HuH-7 (cell line): ENCODE results near the gene EHBP1.

Source experiments
- DNase-seq: peaks from one replicate; pipeline ENCODE4 v3.0.0; 2011; ENCODE audit warnings: low spot score

The EHBP1 gene

GRCh38 chr2:62822549-62822948, 117.0 kb downstream of the EHBP1 start:
- DNase-seq: no peak

- DNase-seq: no peak
These were observed 118.9 kb downstream of the EHBP1 start for GRCh38 chr2:62824388-62824787.

GRCh38 chr2:62826141-62826540, 120.6 kb downstream of the EHBP1 start:
- no peak for DNase-seq

DNA sequence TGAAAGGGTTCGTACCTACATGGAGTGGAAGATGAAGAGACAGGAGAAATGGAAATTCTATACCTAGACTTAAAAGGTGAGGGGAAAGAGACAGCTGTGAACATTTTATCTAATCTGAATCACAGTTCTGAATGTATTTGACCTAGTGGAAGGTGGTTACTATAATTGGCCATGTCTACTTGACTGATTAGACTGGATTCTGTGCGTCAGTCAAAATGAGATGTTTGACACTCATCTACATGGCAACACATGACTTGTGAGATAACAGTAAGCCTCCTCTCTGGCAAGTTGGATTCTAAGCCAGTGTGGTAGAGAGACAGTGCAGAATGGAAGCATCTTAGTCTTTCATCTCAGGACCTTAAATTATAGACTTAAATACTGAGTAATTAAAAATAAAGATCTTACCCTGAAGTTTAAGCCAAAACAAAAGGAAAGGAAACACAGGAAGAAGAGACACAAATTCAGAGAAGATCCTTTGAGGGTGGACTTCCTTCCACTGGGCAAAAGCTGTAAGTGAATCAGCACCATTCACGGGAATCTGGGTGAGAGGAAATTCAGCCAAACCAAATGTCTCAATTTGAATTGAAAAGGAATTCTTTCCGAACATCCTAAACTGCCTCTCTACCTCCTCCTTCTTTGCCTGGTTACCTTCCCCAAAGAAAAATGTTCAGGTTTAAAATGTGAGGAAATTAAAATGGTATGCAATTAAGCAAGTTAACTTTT, 121.6 kb downstream of the EHBP1 start:
- no peak for DNase-seq

GRCh38 chr2:62831729-62832128, 126.2 kb downstream of the EHBP1 start:
- no peak for DNase-seq

GRCh38 chr2:62844311-62845090, 139.0 kb downstream of the EHBP1 start:
- DNase-seq: no peak

DNA sequence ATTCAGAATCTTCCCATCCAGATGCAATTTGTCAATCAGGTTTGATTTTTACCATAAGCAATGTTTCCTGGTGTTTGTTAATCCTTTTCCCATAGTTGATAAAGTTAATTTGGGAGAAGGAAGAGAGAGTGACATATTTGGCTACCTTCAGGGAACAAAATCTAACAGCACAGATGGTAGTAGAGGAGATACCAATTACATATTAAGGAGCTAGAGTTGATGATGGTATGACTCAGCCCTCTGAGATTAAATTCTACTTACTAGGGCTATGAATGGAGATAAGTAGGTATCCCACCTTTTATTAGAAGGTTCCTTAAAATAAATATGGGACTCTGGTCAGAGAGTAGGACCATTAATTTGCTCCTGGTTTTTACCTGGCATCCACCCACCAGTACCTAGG, 139.7 kb downstream of the EHBP1 start:
- no peak for DNase-seq

DNA sequence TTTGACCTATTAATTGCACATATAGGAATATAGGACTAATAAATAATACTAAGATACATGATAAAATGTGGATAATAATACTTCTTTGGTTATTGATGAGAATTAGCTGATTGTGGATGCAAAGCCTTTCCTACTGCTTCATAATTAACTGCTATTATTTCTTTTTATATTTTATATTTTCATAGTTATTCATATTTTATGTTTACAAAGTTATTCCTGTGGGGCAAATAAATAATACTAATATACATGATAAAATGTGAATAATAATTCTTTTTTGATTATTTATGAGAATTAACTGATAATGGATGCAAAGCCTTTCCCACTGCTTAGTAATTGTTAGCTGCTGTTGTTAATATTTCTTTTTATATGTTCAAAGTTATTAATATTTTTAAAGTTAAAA, 146.7 kb downstream of the EHBP1 start:
- DNase-seq: no peak

- no peak for DNase-seq
These were observed 149.3 kb downstream of the EHBP1 start for GRCh38 chr2:62854600-62855514.

GRCh38 chr2:62856228-62857040, 150.9 kb downstream of the EHBP1 start:
- DNase-seq: no peak

DNA sequence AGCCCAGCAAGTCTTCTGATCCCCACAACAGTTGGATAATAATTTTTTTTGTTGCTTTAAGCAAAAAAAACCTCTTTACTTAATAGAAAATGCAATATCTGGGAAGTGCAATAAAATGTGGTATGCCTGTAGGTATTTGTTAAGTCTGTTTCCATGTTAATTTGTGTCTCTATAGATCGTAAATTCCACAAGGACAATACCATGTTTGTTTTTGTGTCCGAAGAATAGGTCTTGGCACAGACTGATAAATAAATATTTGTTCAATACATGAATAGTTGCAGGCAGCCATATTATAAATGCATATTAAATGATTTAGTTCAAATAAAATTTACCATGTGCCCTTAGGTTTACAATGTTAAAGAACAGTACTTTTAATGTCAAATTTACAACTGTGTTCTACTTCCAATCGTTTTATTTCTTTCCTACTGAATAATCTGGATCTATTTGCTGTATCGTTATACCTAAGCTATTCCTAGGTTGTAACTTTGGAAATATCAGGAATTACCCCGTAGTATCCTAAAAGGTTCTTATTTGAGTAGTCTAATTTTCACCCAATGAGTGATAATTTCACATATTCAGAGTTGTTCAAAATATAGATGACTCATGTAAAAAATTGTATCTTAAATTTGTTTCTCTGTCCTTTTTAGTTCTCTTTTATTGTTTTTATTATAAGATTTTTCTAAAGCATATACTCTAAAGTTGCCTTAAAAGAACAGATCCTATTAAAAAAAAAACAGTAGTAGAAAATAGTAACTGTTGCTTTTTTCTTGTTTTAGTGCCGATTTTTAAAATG, 151.8 kb downstream of the EHBP1 start:
- peak; percentile 20 for DNase-seq

DNA sequence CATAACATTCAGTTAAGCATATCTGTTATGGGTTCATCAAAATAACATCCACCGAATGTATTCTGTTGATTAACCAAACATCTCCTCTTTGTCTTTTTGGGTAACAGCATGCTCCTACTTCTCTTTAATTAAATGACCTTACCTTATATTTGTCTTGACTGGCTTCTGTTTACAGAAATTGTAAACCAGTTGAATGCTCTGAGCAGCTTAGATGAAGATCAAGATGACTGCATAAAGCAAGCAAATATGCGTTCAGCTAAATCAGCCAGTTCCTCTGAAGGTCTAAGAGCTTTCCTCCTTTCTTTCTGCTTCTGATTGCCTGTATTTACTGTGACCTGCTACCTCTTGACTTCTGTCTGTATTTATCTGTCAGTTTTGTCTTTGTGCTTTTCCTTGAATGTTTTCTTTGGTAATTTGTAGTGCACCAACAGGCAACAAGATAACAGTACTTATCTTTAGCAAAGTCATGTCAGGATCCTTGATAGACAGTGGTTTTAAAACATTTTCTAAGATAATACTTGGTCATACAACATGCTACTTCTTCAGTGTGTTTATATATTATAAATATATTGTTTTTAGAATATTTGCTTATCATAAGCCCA, 152.8 kb downstream of the EHBP1 start:
- DNase-seq: peak; percentile 12

DNA sequence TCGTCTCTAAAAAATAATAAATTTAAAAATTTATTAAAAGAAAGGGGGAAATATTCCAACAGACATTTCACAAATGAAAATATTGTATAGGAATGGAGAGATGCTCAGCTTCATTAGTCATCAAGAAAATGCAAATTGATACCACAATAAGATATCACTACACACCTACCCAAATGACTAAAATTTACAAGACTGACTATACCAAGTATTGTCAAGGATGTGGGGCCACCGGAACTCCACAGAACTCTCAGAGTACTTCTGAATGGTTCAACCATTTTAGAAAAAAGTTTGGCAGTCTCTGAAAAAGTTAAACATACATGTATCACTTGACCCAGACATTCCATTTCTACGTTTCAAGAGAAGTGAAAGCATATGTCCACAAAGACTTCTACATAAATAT, 163.4 kb downstream of the EHBP1 start:
- DNase-seq: no peak

DNA sequence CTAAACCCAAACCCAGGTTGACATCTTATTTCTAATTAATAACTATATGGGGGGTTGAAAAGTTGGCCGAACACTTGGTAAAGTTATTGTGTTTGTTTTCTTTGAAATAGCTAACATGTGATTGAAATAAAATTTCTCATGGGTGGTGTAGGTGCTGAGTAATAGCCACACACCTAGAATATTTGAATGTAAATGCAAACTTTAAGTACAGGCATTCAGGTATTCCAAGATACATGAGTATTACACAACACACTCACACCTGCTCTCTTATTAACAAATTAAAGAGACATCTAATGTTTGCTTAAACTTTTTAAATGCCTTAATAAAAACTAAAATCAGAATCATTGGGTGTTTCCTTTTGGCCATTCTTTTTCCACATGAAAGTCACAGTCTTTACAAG, 165.5 kb downstream of the EHBP1 start:
- DNase-seq: no peak

GRCh38 chr2:62871506-62871905, 166.0 kb downstream of the EHBP1 start:
- DNase-seq: no peak

- DNase-seq: no peak
These were observed 168.1 kb downstream of the EHBP1 start for GRCh38 chr2:62873603-62874002.

DNA sequence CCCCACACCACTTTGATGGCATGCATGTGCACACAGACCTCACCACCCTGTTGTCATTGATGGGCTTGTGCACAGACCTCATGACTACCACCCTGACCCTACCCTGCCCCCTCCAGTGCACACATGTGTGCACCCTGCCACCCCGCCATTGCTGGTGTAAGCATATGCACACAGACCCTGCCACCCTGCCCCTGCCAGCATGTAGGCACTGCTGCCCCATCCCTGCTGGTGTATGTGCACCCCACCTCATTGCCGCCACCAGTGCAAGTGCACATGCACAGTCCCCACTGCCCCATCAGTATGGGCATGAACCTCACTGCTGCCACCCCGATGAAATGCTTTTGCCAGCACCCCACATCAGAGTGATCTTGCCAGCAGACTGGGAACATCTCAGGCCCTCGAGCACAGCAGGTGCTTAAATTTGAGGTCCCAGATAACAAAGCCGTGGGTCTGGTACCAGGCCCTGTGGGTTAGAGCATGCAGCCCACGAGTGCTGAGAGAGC, 169.4 kb downstream of the EHBP1 start:
- no peak for DNase-seq

GRCh38 chr2:62881162-62881795, 175.8 kb downstream of the EHBP1 start:
- DNase-seq: no peak

- no peak for DNase-seq
These were observed 178.1 kb downstream of the EHBP1 start for GRCh38 chr2:62883629-62884028.

- no peak for DNase-seq
These were observed 178.6 kb downstream of the EHBP1 start for GRCh38 chr2:62884086-62884485.
